PC-9 (cell line): ENCODE measurements around the gene STK16.

ENCODE experiments used
- EZH2 ChIP-seq: fragments of 200-600 bp; sonication (generic); IDR thresholded peaks from 2 replicates; pipeline ENCODE4 v1.8.0; 2017; ENCODE audit warnings: antibody characterized with exemption, low read depth
- TF ChIP-seq, protein P1 (sequence below): fragments of 200-600 bp; sonication (generic); conservative IDR thresholded peaks from 2 replicates; pipeline ENCODE4 v1.6.1; 2017; ENCODE audit warnings: mixed run types, antibody characterized with exemption, mild to moderate bottlenecking, moderate library complexity

DNA sequence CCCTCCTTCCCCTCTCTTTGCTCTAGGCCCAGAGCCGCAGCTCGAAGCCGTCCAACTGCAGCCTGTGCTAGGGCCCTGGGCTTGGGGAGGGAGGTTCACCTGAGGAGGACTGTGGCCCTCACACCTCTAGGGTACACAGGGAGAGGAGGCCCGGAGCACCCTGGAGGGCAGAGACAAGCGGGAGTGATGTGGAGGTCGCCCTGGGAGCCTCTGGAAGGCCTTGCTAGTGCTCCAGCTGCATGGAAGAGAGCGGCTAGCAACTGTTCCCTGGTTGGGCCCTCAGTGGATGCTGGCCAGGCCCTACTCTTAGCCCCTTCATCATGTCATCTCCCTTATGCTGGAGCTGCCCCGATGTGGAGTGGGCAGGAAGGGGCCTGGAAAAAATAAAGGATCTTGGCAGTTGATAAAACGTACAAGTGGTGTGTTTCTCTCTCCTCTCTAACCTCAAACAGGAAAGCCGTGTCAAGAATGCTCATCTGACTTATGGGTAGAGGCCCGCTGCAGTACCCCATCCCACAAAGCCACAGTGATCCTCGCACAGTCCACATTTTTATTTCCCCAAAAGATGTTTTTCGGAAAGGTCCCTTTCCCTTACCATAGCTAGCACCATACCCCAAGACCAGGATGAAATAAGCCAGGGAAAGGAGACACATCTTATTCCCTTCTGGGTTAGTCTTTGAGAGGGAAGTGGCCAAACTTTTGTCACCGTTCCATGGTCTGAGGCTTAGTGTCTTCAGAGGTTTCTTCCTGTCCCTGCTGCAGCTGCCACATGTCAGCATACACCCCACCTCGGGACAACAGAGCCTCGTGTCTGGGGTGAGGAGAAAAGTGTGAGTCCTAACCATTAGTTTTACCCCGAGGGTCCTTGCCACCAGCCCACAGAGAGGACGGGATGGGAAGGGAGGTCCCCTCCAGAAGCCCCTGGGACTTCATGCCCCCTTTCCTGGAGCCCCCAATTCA lies 35.8 kb upstream of the STK16 start:
- TF ChIP-seq, protein P1, sequence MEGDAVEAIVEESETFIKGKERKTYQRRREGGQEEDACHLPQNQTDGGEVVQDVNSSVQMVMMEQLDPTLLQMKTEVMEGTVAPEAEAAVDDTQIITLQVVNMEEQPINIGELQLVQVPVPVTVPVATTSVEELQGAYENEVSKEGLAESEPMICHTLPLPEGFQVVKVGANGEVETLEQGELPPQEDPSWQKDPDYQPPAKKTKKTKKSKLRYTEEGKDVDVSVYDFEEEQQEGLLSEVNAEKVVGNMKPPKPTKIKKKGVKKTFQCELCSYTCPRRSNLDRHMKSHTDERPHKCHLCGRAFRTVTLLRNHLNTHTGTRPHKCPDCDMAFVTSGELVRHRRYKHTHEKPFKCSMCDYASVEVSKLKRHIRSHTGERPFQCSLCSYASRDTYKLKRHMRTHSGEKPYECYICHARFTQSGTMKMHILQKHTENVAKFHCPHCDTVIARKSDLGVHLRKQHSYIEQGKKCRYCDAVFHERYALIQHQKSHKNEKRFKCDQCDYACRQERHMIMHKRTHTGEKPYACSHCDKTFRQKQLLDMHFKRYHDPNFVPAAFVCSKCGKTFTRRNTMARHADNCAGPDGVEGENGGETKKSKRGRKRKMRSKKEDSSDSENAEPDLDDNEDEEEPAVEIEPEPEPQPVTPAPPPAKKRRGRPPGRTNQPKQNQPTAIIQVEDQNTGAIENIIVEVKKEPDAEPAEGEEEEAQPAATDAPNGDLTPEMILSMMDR, result no peak
- TF ChIP-seq EZH2, result no peak
